Liver (tissue), 9 donors: ENCODE results near the gene KDM5A. TPM values are rescaled to one million over a fixed set of nuclear protein-coding genes. Genes with fewer than 3 reads are reported as not detected.

Experiments
- DNase-seq: peaks from one replicate; pipeline ENCODE4 v3.0.0-alpha.2; 2017; ENCODE audit warnings: low spot score
- H3K27ac ChIP-seq, 2 donors: one replicate each; pipeline ENCODE4 v1.7.0; 2013; ENCODE audit warnings: inconsistent platforms in 2 of 2, low read length in 2 of 2, control low read depth in 1 of 2, low read depth in 1 of 2, mild to moderate bottlenecking in 1 of 2
- H3K27me3 ChIP-seq, 4 donors: one replicate each; pipeline versions ENCODE4 v1.6.1 to v1.7.0; 2013; ENCODE audit warnings: low read length in 3 of 4, inconsistent platforms in 1 of 4, mild to moderate bottlenecking in 1 of 4, moderate library complexity in 1 of 4; ENCODE audit not compliant: control insufficient read depth in 4 of 4, insufficient read depth in 4 of 4
- H3K36me3 ChIP-seq, 4 donors: one replicate each; pipeline versions ENCODE4 v1.6.1 to v1.7.0; 2013; ENCODE audit warnings: low read length in 3 of 4, mild to moderate bottlenecking in 3 of 4, low read depth in 1 of 4, moderate library complexity in 1 of 4; ENCODE audit not compliant: control insufficient read depth in 4 of 4, insufficient read depth in 3 of 4
- H3K4me1 ChIP-seq, 4 donors: one replicate each; pipeline versions ENCODE4 v1.6.1 to v1.7.0; 2013; ENCODE audit warnings: low read length in 3 of 4, mild to moderate bottlenecking in 3 of 4, moderate library complexity in 1 of 4; ENCODE audit not compliant: control insufficient read depth in 4 of 4, insufficient read depth in 4 of 4
- H3K4me3 ChIP-seq, 3 donors: one replicate each; pipeline versions ENCODE4 v1.6.1 to v1.7.0; 2013; ENCODE audit warnings: low read length in 3 of 3, control low read depth in 1 of 3, low read depth in 1 of 3, mild to moderate bottlenecking in 1 of 3
- H3K9ac ChIP-seq, 2 donors: one replicate each; pipeline ENCODE4 v1.7.0; 2013; ENCODE audit warnings: low read length in 2 of 2, mild to moderate bottlenecking in 2 of 2, moderate library complexity in 2 of 2, control low read depth in 1 of 2, low read depth in 1 of 2
- H3K9me3 ChIP-seq, 4 donors: one replicate each; pipeline versions ENCODE4 v1.6.1 to v1.7.0; 2013; ENCODE audit warnings: low read length in 3 of 4; ENCODE audit not compliant: control insufficient read depth in 4 of 4
- ATF3 ChIP-seq: IDR thresholded peaks from 2 replicates; pipeline ENCODE4 v1.6.1; 2016; ENCODE audit warnings: antibody characterized with exemption
- CTCF ChIP-seq: fragments of 150-350 bp; IDR thresholded peaks from 2 replicates; pipeline ENCODE4 v1.5.1; 2017; ENCODE audit warnings: improper control_type of control experiment, low read depth, low read length; ENCODE audit not compliant: missing input control
- EGR1 ChIP-seq, 2 donors: IDR thresholded peaks; 2 replicates each; pipeline ENCODE4 v1.6.1; 2016 to 2018; ENCODE audit warnings: antibody characterized with exemption in 2 of 2, low read depth in 2 of 2
- FOXA1 ChIP-seq: IDR thresholded peaks from 2 replicates; pipeline ENCODE4 v1.6.1; 2016; ENCODE audit warnings: antibody characterized with exemption
- FOXA2 ChIP-seq: IDR thresholded peaks from 2 replicates; pipeline ENCODE4 v1.6.1; 2016; ENCODE audit warnings: antibody characterized with exemption
- GABPA ChIP-seq, 2 donors: IDR thresholded peaks in 1 of 2; conservative IDR thresholded peaks in 1 of 2; 2 replicates each; pipeline ENCODE4 v1.6.1; 2016; ENCODE audit warnings: antibody characterized with exemption in 2 of 2, mild to moderate bottlenecking in 1 of 2, moderate library complexity in 1 of 2
- HNF4A ChIP-seq, 2 donors: conservative IDR thresholded peaks; 2 replicates each; pipeline ENCODE4 v1.6.1; 2016; ENCODE audit warnings: antibody characterized with exemption in 2 of 2, mild to moderate bottlenecking in 2 of 2
- HNF4G ChIP-seq: IDR thresholded peaks from 2 replicates; pipeline ENCODE4 v1.6.1; 2016; ENCODE audit warnings: antibody characterized with exemption
- JUND ChIP-seq, 2 donors: IDR thresholded peaks; 2 replicates each; pipeline ENCODE4 v1.6.1; 2016; ENCODE audit warnings: antibody characterized with exemption in 2 of 2
- MAX ChIP-seq: IDR thresholded peaks from 2 replicates; pipeline ENCODE4 v1.6.1; 2016; ENCODE audit warnings: antibody characterized with exemption
- NR2F2 ChIP-seq: IDR thresholded peaks from 2 replicates; pipeline ENCODE4 v1.6.1; 2016; ENCODE audit warnings: antibody characterized with exemption
- RAD21 ChIP-seq, 2 donors: IDR thresholded peaks; 2 replicates each; pipeline ENCODE4 v1.6.1; 2016; ENCODE audit warnings: antibody characterized with exemption in 2 of 2, mild to moderate bottlenecking in 2 of 2
- REST ChIP-seq: IDR thresholded peaks from 2 replicates; pipeline ENCODE4 v1.6.1; 2016; ENCODE audit warnings: antibody characterized with exemption, mild to moderate bottlenecking
- RXRA ChIP-seq, 2 donors: IDR thresholded peaks; 2 replicates each; pipeline ENCODE4 v1.6.1; 2017 to 2018; ENCODE audit warnings: antibody characterized with exemption in 2 of 2, mild to moderate bottlenecking in 1 of 2
- SP1 ChIP-seq: IDR thresholded peaks from 2 replicates; pipeline ENCODE4 v1.6.1; 2018; ENCODE audit warnings: antibody characterized with exemption, mild to moderate bottlenecking
- TAF1 ChIP-seq: conservative IDR thresholded peaks from 2 replicates; pipeline ENCODE4 v1.6.1; 2016; ENCODE audit warnings: antibody characterized with exemption, mild to moderate bottlenecking
- YY1 ChIP-seq: IDR thresholded peaks from 2 replicates; pipeline ENCODE4 v1.6.1; 2016; ENCODE audit warnings: antibody characterized with exemption, mild to moderate bottlenecking
- ZBTB33 ChIP-seq: IDR thresholded peaks from 2 replicates; pipeline ENCODE4 v1.6.1; 2016; ENCODE audit warnings: antibody characterized with exemption
- WGBS: extraction: QIAGEN DNeasy Blood & Tissue Kit; methylation state at CpG from one replicate; pipeline ENCODE4 v1.1.7; 2013; 5-methylcytosine and 5-hydroxymethylcytosine counted together
- polyA plus RNA-seq, 2 donors: library from polyadenylated mRNA; stranded (reverse) in 1 of 2; unstranded in 1 of 2; fragments of 200-250 nt in 1 of 2; fragments of >200 nt in 1 of 2; fragmentation: Nextera tagmentation in 1 of 2; extraction: Ambion mirVana in 1 of 2; gene quantifications; one replicate each; pipeline versions ENCODE4 v1.2.1 to v1.2.3, GENCODE V29; 2013 to 2015
- total RNA-seq, 2 donors: library from RNA; depleted of rRNA; stranded (reverse); fragments of >200 nt; gene quantifications; one replicate each; pipeline ENCODE4 v1.2.3, GENCODE V29; 2014
- donor health status: healthy.
- donor health status: healthy.
- donor health status: healthy.
- donor health status: healthy.
- donor health status: healthy.

Gene KDM5A
- total and polyA plus RNA-seq, 4 donors, result 7.2 to 33.7 (median 23.6) TPM

- 85% methylated on average over 3 of the region's 3 CpGs for WGBS
- no peak overlapping the region for H3K4me3 ChIP-seq
- no peak for TF ChIP-seq GABPA (IDR thresholded peaks at IDR 0.05 in 1 of 2, conservative IDR thresholded peaks at IDR 0.05 in 1 of 2)
- no peak for TF ChIP-seq NR2F2
- no peak for TF ChIP-seq MAX
- no peak for TF ChIP-seq RXRA (IDR thresholded peaks at IDR 0.05)
- no peak for TF ChIP-seq RAD21 (IDR thresholded peaks at IDR 0.05)
- no peak for TF ChIP-seq EGR1 (IDR thresholded peaks at IDR 0.05; ENCODE audit: low read depth in 2 of 2)
- TF ChIP-seq FOXA2, result no peak
- TF ChIP-seq YY1, result no peak
- TF ChIP-seq HNF4G, result no peak
- TF ChIP-seq HNF4A (conservative IDR thresholded peaks at IDR 0.05), result no peak
- TF ChIP-seq TAF1, result no peak
- TF ChIP-seq ATF3, result no peak
- TF ChIP-seq FOXA1, result no peak
- TF ChIP-seq SP1, result no peak
- no peak for TF ChIP-seq JUND (IDR thresholded peaks at IDR 0.05)
- no peak for TF ChIP-seq REST
- peaks cover 0 to 3% (median 1%) of the 10 kb centered on the region in 4 donors for H3K9me3 ChIP-seq
- DNase-seq, result no peak
- H3K9ac ChIP-seq, result no peak overlapping the region
- H3K27ac ChIP-seq, result no peak overlapping the region
- no peaks in the 10 kb centered on the region for H3K36me3 ChIP-seq
- no peaks in the 10 kb centered on the region for H3K27me3 ChIP-seq
- no peaks in the 10 kb centered on the region for H3K4me1 ChIP-seq
Measured at GRCh38 chr12:247271-247670, 141.8 kb downstream of the KDM5A start.

GRCh38 chr12:243381-243780 is 145.7 kb downstream of the KDM5A start:
- H3K27ac ChIP-seq, result no peak overlapping the region
- H3K27me3 ChIP-seq, result no peaks in the 10 kb centered on the region
- H3K9ac ChIP-seq, result no peak overlapping the region
- no peaks in the 10 kb centered on the region for H3K36me3 ChIP-seq
- H3K9me3 ChIP-seq, result peaks cover 0 to 3% (median 1%) of the 10 kb centered on the region in 4 donors
- H3K4me3 ChIP-seq, result no peak overlapping the region
- DNase-seq, result no peak
- 76% methylated on average over 4 of the region's 4 CpGs for WGBS
- TF ChIP-seq REST (no peak), RXRA (IDR thresholded peaks at IDR 0.05) (no peak), FOXA2 (no peak), ZBTB33 (no peak), HNF4A (conservative IDR thresholded peaks at IDR 0.05) (no peak), SP1 (no peak), MAX (no peak), JUND (IDR thresholded peaks at IDR 0.05) (no peak), ATF3 (no peak), GABPA (IDR thresholded peaks at IDR 0.05 in 1 of 2, conservative IDR thresholded peaks at IDR 0.05 in 1 of 2) (no peak), TAF1 (no peak), YY1 (no peak), RAD21 (IDR thresholded peaks at IDR 0.05) (no peak), CTCF (no peak), FOXA1 (no peak), EGR1 (IDR thresholded peaks at IDR 0.05; ENCODE audit: low read depth in 2 of 2) (no peak), HNF4G (no peak), NR2F2 (no peak)
- peaks cover 0 to 5% (median 3%) of the 10 kb centered on the region in 4 donors for H3K4me1 ChIP-seq
